K562 (cell line): ENCODE data around the gene UNC13A. TPM values are rescaled to one million over a fixed set of nuclear protein-coding genes. Genes with fewer than 3 reads are reported as not detected.

ENCODE experiments used
- ATAC-seq: fragments of 200-7000 bp; cut with Tn5 transposase; 3 replicates; pipeline ENCODE4 v1.9.1; 2020; ENCODE audit warnings: moderate library complexity
- BruUV-seq: library from RNA; stranded (reverse); fragments of 400-500 nt; replicated peaks from 2 replicates; lab custom pipeline; 2021; lab: Mats Ljungman, UMichigan
- CTCF ChIA-PET: fragments of 300-600 bp; formaldehyde crosslinking; extraction: SDS; loops from one replicate; lab custom pipeline; 2021; ENCODE audit warnings: low intra/inter-chr PET ratio; lab: Yijun Ruan, JAX
- POLR2A ChIA-PET: fragments of 300-600, 350-650 bp; sonication (Branson Sonifier 250); formaldehyde crosslinking; extraction: SDS; loops from one replicate; lab custom pipeline; 2021; ENCODE audit warnings: antibody characterized with exemption, inconsistent platforms; lab: Yijun Ruan, JAX
- DNase-seq, 4 experiments: peaks; one replicate each; pipeline versions ENCODE4 v3.0.0 to v3.0.0-alpha.2; 2011 to 2018; ENCODE audit warnings: low spot score in 3 of 4, mixed read lengths in 3 of 4; ENCODE audit errors: extremely low read depth in 1 of 4
- FAIRE-seq: peaks from 2 replicates; lab custom pipeline; 2011; peaks lifted over from hg19 to GRCh38; lab: Jason Lieb, UNC
- H2AFZ ChIP-seq: 2 replicates; pipeline ENCODE4 v1.6.0; 2011; ENCODE audit warnings: low read depth, low read length, control low read depth, inconsistent platforms
- H3K27ac ChIP-seq: fragments of 200-600 bp; 3 replicates; pipeline ENCODE4 v1.8.0; 2011; ENCODE audit warnings: low read depth, mild to moderate bottlenecking, control low read depth, inconsistent platforms, low read length, moderate library complexity, mixed read lengths; ENCODE audit errors: extremely low read depth
- H3K27me3 ChIP-seq, 2 experiments: fragments of 300-600 bp in 1 of 2; 2 replicates in 1 of 2; 3 replicates in 1 of 2; pipeline versions ENCODE4 v1.6.0 to v1.8.0; 2011; ENCODE audit warnings: inconsistent platforms in 2 of 2, low read length in 2 of 2, mild to moderate bottlenecking in 1 of 2, mixed read lengths in 1 of 2, moderate library complexity in 1 of 2; ENCODE audit not compliant: control insufficient read depth in 2 of 2, insufficient read depth in 2 of 2
- H3K36me3 ChIP-seq: fragments of 300-600 bp; 3 replicates; pipeline ENCODE4 v1.8.0; 2011; ENCODE audit warnings: mild to moderate bottlenecking, low read length, inconsistent platforms; ENCODE audit not compliant: control insufficient read depth, insufficient read depth
- H3K4me1 ChIP-seq, 2 experiments: fragments of 200-600 bp in 1 of 2; replicated peaks in 1 of 2; 2 replicates in 1 of 2; 3 replicates in 1 of 2; pipeline versions ENCODE4 v1.5.1 to v1.8.0; 2011; ENCODE audit warnings: inconsistent platforms in 2 of 2, low read length in 2 of 2, mild to moderate bottlenecking in 1 of 2, mixed read lengths in 1 of 2, moderate library complexity in 1 of 2; ENCODE audit not compliant: control insufficient read depth in 2 of 2, insufficient read depth in 2 of 2
- H3K4me2 ChIP-seq: 2 replicates; pipeline ENCODE4 v1.6.1; 2011; ENCODE audit warnings: low read length, control low read depth, inconsistent platforms, mixed read lengths; ENCODE audit not compliant: insufficient read depth
- H3K4me3 ChIP-seq: fragments of 200-600 bp; sonication (generic), shearing (Covaris generic); 2 replicates; pipeline ENCODE4 v1.5.1; 2016; ENCODE audit warnings: control low read depth, inconsistent platforms
- H3K79me2 ChIP-seq: fragments of 200-600 bp; 3 replicates; pipeline ENCODE4 v1.8.0; 2011; ENCODE audit warnings: low read length, inconsistent platforms; ENCODE audit not compliant: control insufficient read depth, insufficient read depth
- H3K9ac ChIP-seq, 2 experiments: 2 replicates each; pipeline versions ENCODE4 v1.6.0 to v1.6.1; 2011; ENCODE audit warnings: low read depth in 2 of 2, low read length in 2 of 2, control low read depth in 1 of 2, inconsistent platforms in 1 of 2, mild to moderate bottlenecking in 1 of 2, mixed read lengths in 1 of 2; ENCODE audit not compliant: insufficient read depth in 1 of 2
- H3K9me1 ChIP-seq: one replicate; pipeline ENCODE4 v1.6.0; 2011; ENCODE audit warnings: inconsistent platforms, mild to moderate bottlenecking, low read length, moderate library complexity; ENCODE audit not compliant: control insufficient read depth, insufficient read depth
- H3K9me3 ChIP-seq: replicated peaks from 2 replicates; pipeline ENCODE4 v1.5.1; 2011; ENCODE audit warnings: low read depth, low read length, inconsistent platforms; ENCODE audit not compliant: control insufficient read depth, insufficient read depth
- H4K20me1 ChIP-seq: replicated peaks from 2 replicates; pipeline ENCODE4 v1.6.1; 2011; ENCODE audit warnings: low read length, inconsistent platforms, mixed read lengths; ENCODE audit not compliant: control insufficient read depth, insufficient read depth
- CHD1 ChIP-seq: fragments of 200-600 bp; sonication (generic); IDR thresholded peaks from one replicate; pipeline ENCODE4 v1.6.1; 2012; ENCODE audit warnings: mild to moderate bottlenecking, moderate library complexity, low read length, inconsistent platforms
- COPS2 ChIP-seq: fragments of 450-650 bp; conservative IDR thresholded peaks from 2 replicates; pipeline ENCODE4 v1.6.1; 2016; ENCODE audit warnings: mild to moderate bottlenecking, moderate library complexity
- MTA1 ChIP-seq: fragments of 450-650 bp; IDR thresholded peaks from 2 replicates; pipeline ENCODE4 v1.6.1; 2017; ENCODE audit warnings: borderline replicate concordance
- SP1 ChIP-seq: sonication (generic); formaldehyde crosslinking; IDR thresholded peaks from 2 replicates; pipeline ENCODE4 v1.8.1; 2022; ENCODE audit warnings: mild to moderate bottlenecking, missing genetic modification reagents
- ZNF263 ChIP-seq: sonication (generic); formaldehyde crosslinking; IDR thresholded peaks from 2 replicates; pipeline ENCODE4 v1.8.0; 2022; ENCODE audit warnings: mild to moderate bottlenecking, missing genetic modification reagents, borderline replicate concordance
- ZNF444 ChIP-seq: fragments of 250-450 bp; sonication (Bioruptor Pico); IDR thresholded peaks from 2 replicates; pipeline ENCODE4 v1.4.0; 2020; ENCODE audit warnings: mild to moderate bottlenecking, moderate library complexity
- ZNF644 ChIP-seq: fragments of 200-800 bp; sonication (Bioruptor generic); IDR thresholded peaks from 2 replicates; pipeline ENCODE4 v1.6.1; 2016; ENCODE audit warnings: low read depth, missing genetic modification characterization, missing compliant biosample characterization
- WGBS: fragments of 100-300 bp; shearing (Covaris generic); methylation state at CpG from one replicate; pipeline ENCODE4 v1.1.6; 2016; ENCODE audit warnings: low coverage, mixed read lengths; ENCODE audit not compliant: insufficient coverage; ENCODE audit errors: missing lambda C conversion rate; 5-methylcytosine and 5-hydroxymethylcytosine counted together
- in situ Hi-C: fragments of 300-500 bp; cut with MboI; formaldehyde crosslinking; loops from 4 replicates; pipeline ENCODE4 v1.15.0; 2018; ENCODE audit warnings: inconsistent platforms, mixed read lengths
- intact Hi-C: fragments of 100-400 bp; cut with micrococcal nuclease; formaldehyde crosslinking; loops from 2 replicates; pipeline ENCODE4 v1.14.2; 2022
- polyA plus RNA-seq, 8 experiments: library from polyadenylated mRNA; depleted of rRNA in 4 of 8; stranded (reverse) in 5 of 8; unstranded in 3 of 8; fragments of >200 nt; fragmentation: Nextera tagmentation in 2 of 8; fragmentation: Illumina TruSeq in 1 of 8; extraction: Ambion mirVana in 2 of 8; extraction: Trizol in 1 of 8; gene quantifications; 2 replicates each; pipeline versions ENCODE4 v1.2.1 to v1.2.3, GENCODE V29; 2011 to 2014; ENCODE audit warnings: inconsistent platforms in 1 of 8, missing spikeins in 1 of 8
- total RNA-seq, 7 experiments: library from RNA; depleted of rRNA in 6 of 7; stranded (reverse); fragments of >200 nt in 6 of 7; fragmentation: Illumina TruSeq in 2 of 7; extraction: Trizol in 2 of 7; gene quantifications; 2 replicates each; pipeline versions ENCODE4 v1.2.1 to v1.2.3, GENCODE V29; 2011 to 2021; ENCODE audit warnings: low replicate concordance in 1 of 7

Gene UNC13A
- total and polyA plus RNA-seq, 9 of the 15 experiments (the other 6 are each of a cell fraction or from before 2014, with no cell fraction given): 0.03 to 1.0 (median 0.25) TPM

DNA sequence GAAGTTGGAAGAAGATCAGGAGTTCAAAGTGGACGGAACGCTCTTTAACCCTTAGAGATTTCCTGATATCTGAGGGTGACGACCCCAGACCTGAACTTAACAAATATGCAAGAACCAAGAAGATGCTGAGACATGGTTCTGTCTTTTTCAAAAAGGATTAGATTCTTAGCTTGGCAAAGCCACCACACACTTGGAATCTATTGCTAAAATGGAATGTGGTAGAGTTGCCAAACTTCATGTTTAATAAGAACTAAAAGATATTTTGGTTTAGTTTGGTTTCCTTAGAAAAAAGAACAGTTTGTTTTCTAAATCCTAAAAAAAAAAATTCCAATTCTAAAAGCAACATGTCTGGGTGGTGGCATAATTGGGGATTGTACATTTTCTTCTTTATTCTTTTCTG lies 29.5 kb downstream of the UNC13A start:
- intact Hi-C loops (no loop called here), in situ Hi-C loops (no loop called here)
- no TSS peak for BruUV-seq
- H3K9ac ChIP-seq: no peak overlapping the region
- no peaks in the 10 kb centered on the region for H3K9me3 ChIP-seq
- DNase-seq: no peak
- TF ChIP-seq ZNF444 (CRISPR knock-in tag) (no peak), MTA1 (no peak), SP1 (CRISPR knock-in tag) (no peak), ZNF263 (no peak), COPS2 (no peak), CHD1 (no peak), ZNF644 (tag) (no peak)
- no peaks in the 10 kb centered on the region for H3K79me2 ChIP-seq
- WGBS: 0% methylated on average over 3 of the region's 3 CpGs
- H3K36me3 ChIP-seq: no peaks in the 10 kb centered on the region
- peaks cover 7 to 48% of the 10 kb centered on the region in 2 experiments; a peak in 4 of 5 replicates for H3K27me3 ChIP-seq
- H3K27ac ChIP-seq: no peak overlapping the region
- CTCF ChIA-PET: no interaction called here
- H4K20me1 ChIP-seq: no peaks in the 10 kb centered on the region; the same call in 1 of the 2 replicates
- POLR2A ChIA-PET: interaction anchor here (1.0 kb wide), 1 partner anchor 13 kb away, joined by 4 read pairs; no protein-coding TSS in a partner anchor
- H3K4me3 ChIP-seq: no peak overlapping the region
- no peaks in the 10 kb centered on the region for H3K9me1 ChIP-seq
- no peak overlapping the region for H2AFZ ChIP-seq
- no peak for FAIRE-seq
- H3K4me1 ChIP-seq: peaks cover 0 to 16% of the 10 kb centered on the region in 2 experiments; a peak in 2 of 5 replicates
- H3K4me2 ChIP-seq: no peak overlapping the region
- no peak for ATAC-seq
